ENCODE results near the gene IL1RAPL1.

Gene IL1RAPL1

GRCh38 chrX:29143356-29143755 lies 556.1 kb downstream of the IL1RAPL1 start:
- peak; percentile 14 for DNase-seq

GRCh38 chrX:29143756-29144155 lies 556.5 kb downstream of the IL1RAPL1 start:
- DNase-seq: no peak

DNA sequence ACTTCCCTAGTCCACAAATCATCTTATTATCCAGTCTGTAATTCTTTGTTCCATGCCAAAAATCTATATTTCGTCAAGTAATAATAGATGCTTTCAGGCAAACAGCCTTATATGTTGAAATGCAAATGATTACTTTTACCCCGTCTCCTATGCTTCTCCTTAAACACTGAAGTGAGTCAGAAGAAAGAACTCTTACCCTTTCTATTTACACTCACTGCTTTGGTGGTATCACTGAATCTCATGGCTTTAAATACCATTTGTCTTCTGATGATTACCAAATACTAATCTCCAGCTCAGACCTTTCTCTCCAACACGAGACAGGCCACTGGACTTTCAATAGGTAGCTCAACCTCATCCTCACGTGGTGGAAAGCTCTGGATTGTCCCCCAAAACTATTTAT lies 558.1 kb downstream of the IL1RAPL1 start:
- no peak for DNase-seq

GRCh38 chrX:29148511-29148910 lies 561.3 kb downstream of the IL1RAPL1 start:
- DNase-seq: no peak

DNA sequence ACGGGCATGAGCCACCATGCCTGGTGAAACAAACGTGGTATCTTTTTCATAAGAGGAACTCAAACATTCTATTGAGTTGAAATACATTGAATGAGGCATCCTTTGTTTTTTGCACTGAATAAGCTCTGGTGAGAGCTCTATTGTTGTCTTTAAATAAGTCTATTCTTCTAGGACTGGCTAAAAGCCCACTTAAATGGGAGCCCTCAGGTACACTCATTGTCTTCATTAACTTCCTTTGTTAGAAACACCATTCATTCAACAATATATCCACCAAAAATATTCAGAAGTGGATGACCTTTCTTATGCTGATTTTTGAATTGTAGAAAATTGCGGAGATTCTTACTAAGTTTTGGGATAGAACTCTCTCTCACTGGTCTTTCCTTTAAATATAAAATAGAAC lies 568.0 kb downstream of the IL1RAPL1 start:
- DNase-seq: no peak

DNA sequence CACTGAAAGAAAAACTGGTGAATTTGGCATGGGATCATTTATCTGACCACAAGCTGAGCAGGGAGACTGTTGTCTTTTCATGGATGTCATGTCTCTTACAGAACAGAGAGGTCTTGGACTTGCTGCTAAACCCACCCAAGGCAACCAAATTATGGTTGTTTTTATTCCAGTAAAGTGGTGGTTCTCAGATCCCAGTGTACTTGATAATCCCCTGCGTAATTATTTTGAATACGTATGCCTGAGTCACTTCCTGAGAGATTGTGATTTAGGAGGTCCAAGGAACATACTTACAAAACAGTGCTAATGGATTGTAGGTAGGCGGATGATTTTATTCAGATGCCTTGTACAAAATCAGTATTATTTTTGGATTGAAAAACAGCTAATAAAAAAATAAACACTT lies 585.6 kb downstream of the IL1RAPL1 start:
- DNase-seq: no peak

GRCh38 chrX:29187264-29187663 lies 600.0 kb downstream of the IL1RAPL1 start:
- no peak for DNase-seq

DNA sequence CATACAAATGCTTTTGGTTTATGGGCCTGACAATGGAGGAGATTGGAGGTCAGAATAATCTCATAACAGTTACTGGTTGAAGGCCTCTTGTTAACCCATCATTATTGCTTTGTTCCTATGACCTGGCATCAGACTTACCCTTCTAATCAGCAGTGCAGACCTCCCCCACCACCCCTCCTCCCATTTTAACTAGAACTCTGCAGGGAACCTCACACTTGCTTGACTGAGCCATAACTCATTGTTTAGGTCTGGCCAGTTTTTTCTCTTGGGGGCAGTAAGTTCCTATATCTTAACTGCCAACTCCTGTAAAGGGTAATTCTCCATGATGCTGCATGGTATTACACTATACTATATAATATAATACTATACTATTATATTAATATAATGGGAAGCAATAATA lies 609.3 kb downstream of the IL1RAPL1 start:
- no peak for DNase-seq

DNA sequence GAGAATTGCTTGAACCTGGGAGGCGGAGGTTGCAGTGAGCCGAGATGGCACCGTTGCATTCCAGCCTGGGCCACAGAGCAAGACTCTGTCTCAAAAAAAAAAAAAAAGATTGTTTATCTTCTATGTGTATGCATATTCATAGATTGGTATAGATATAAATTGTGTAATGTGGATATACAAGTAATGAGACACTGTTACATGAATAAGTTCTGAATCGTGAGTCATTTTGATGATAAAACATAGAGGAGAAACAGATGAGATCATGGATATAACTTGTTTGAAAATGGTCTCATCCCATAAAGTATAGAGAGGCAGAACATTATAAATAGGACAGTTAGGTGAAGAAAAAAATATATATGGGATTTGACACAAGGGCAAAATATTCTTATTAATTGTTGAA lies 628.0 kb downstream of the IL1RAPL1 start:
- no peak for DNase-seq

DNA sequence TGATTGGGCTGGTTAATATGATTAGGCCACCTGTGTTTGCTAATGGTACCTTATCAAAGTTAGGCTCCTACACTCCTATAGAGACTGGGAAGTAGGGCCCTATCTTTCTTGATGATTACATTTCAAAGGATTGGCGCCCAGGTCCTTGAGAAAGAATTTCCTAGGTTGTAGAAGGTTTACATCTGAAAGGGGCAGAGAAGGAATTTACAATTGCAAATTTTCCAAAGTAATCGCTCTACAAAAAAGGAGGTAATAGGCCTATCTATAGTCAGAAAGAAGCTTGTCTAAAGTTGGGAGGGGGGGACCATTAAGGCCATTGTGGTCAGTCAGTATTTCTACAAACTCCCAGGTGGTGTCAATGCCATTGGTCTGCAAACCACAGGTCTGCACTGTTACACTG lies 638.4 kb downstream of the IL1RAPL1 start:
- no peak for DNase-seq

- no peak for DNase-seq
Measured at GRCh38 chrX:29229802-29230201, 642.6 kb downstream of the IL1RAPL1 start.

DNA sequence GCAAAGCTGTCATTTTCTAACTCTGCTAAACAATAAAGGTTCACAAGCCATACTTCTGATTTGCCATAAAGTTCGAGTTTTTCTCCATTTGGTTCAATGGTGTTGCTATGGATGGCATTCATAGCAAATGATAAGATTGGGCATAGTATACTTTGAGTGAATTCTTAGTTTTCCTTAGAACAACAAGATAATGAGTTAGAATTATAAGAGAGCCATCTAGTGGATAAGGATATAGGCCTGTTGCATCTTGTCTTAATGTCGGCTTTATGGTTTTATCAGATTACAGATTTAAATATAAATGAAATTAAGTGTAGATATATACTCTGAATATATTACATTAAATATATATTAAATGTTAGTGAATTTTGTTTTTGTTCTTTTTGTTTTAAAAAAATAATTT lies 644.6 kb downstream of the IL1RAPL1 start:
- peak; percentile 26 for DNase-seq

GRCh38 chrX:29233592-29234183 lies 646.4 kb downstream of the IL1RAPL1 start:
- no peak for DNase-seq

GRCh38 chrX:29237972-29238371 lies 650.7 kb downstream of the IL1RAPL1 start:
- no peak for DNase-seq

GRCh38 chrX:29241809-29242208 lies 654.6 kb downstream of the IL1RAPL1 start:
- no peak for DNase-seq

GRCh38 chrX:29242856-29243255 lies 655.6 kb downstream of the IL1RAPL1 start:
- DNase-seq: no peak

DNA sequence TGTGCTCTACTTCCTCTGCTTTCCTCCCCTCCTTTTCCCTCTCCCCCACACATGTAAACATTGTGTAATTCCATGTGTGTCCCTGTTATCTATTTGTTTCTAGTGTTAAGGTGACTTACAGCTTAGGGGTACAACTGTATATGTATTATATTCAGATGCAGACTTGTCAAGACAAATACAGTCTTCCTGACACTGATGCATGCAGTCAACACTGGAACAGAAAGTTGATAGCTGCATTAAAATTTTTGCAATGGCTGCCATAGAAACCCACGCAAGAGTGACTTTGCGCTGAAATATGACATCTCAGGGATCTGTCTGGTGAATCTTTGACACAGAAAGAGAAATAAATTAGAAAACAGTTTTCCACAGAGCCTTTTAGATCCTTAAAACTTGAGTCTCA lies 656.7 kb downstream of the IL1RAPL1 start:
- no peak for DNase-seq

GRCh38 chrX:29254515-29254914 lies 667.3 kb downstream of the IL1RAPL1 start:
- DNase-seq: no peak

GRCh38 chrX:29257521-29257920 lies 670.3 kb downstream of the IL1RAPL1 start:
- DNase-seq: no peak

DNA sequence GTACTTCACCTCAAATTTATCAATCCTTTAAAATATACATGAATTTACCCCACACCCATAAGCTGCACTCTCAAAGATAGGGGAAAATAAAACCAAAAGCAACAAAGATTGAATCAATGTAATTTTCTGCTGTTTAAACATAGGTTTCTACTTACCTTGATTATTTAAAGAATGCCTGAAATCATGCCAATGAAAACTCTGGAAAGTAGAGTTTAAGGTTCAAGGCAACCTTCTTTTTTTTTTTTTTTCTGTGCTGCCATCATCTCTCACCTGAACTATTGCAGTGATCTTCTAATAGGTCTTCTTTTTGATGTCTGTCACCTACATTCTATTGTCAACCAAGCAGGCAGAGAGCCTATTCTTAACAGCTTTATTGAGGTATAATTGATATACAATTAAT lies 682.1 kb downstream of the IL1RAPL1 start:
- no peak for DNase-seq

GRCh38 chrX:29274517-29274916 lies 687.3 kb downstream of the IL1RAPL1 start:
- no peak for DNase-seq

- DNase-seq: no peak
Measured at GRCh38 chrX:29275928-29276327, 688.7 kb downstream of the IL1RAPL1 start.

DNA sequence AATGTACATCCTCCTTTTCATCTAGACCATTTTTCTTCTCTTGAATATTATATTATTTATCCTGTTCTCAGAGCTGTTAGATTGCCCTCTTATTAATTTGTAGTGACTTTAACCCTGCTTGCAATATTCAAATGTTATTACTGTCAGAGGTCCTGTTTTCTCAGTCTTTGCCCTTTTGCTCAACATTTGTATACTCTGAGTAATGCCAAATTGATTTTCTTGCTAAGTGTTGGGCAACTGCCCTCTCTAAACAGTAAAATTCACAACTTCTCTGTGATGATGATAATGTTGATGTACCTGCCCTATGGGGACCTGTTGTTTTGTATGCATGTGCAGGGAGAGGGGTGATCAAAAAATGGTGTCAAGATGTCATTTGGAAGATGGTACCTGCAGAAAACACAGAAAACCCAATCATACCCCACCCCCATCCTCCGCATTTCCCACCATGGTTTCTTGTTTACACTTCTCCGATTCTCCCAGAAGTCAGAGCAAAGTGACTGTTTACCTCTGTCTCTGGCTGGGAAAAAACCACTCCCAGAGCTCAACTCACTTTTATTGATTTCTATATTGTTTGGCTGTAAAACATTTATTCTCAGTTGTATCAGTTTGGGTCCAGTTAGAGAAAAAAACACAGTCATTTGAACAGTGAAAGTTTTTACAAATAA lies 694.0 kb downstream of the IL1RAPL1 start:
- DNase-seq: no peak

DNA sequence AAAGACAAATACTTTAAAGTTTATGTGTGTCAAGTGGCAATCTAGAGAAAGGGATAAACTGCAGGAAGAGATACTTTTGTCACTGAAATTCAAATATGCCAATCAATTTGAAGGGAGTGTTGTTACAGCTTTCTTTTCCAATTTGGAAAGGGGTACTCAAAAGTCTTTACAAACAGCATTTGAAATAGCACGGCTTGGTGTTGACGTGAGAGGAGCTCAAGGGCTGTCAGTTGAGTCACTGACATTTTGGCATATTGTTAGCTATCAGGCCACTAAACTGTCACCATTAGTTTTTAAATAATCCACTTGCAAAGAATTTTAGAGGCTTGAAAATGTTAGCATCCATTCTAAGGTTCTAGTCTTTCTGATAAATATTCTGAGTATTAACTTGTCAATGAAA lies 698.4 kb downstream of the IL1RAPL1 start:
- no peak for DNase-seq

Data from OCI-M1 (cell line).